MM.1S (cell line): ENCODE measurements around the gene TMCO4.

Experiments used
- EZH2 ChIP-seq: fragments of 300-600 bp; sonication (generic); optimal IDR thresholded peaks from 2 replicates; pipeline ENCODE3; 2017; ENCODE audit warnings: low read depth, mild to moderate bottlenecking, antibody characterized with exemption, low read length, mixed read lengths
- TF ChIP-seq, protein P1 (sequence below): fragments of 300-600 bp; sonication (generic); IDR thresholded peaks from 2 replicates; pipeline ENCODE4 v1.5.1; 2016; ENCODE audit warnings: antibody characterized with exemption, low read length, mixed read lengths

DNA sequence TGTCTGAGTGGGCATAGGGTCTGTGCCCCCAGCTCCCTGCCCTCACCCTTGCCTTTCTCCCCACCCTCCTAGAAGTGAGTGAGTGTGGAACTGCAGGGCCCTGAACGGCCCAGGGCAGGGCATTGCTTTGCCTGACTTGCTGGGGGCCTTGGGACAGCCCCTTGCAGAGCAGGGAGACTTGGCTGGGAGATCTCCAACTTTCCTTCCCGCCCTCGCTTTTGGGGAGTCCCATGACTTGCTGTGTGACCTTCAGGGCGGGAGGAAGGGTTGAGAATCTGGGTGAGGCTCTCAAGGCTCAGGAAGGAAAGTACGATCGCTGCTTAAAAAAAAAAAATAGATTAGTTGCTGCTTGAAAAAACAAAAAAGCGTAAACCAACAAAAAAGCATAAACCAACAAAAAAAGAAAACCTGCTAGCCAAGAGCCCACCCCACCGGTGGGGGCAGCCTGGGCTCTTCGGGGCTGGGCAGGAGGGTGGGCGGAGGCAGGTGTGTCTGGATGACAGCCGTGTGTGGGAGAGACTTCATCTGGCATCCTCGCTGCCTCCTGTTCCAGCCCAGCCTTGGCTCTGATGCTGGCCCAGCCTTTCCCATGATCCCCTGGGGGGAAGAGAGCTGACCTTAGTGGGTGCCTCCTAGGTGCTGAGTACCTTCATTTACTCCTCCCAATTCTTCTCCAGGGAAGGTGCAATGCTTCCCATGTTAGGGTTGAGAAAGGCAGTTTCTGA, 149.1 kb downstream of the TMCO4 start:
- no peak for TF ChIP-seq EZH2
- TF ChIP-seq, protein P1, sequence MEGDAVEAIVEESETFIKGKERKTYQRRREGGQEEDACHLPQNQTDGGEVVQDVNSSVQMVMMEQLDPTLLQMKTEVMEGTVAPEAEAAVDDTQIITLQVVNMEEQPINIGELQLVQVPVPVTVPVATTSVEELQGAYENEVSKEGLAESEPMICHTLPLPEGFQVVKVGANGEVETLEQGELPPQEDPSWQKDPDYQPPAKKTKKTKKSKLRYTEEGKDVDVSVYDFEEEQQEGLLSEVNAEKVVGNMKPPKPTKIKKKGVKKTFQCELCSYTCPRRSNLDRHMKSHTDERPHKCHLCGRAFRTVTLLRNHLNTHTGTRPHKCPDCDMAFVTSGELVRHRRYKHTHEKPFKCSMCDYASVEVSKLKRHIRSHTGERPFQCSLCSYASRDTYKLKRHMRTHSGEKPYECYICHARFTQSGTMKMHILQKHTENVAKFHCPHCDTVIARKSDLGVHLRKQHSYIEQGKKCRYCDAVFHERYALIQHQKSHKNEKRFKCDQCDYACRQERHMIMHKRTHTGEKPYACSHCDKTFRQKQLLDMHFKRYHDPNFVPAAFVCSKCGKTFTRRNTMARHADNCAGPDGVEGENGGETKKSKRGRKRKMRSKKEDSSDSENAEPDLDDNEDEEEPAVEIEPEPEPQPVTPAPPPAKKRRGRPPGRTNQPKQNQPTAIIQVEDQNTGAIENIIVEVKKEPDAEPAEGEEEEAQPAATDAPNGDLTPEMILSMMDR = no peak
